Vagina (tissue), 2 donors: ENCODE results near the gene SLC15A4.

ENCODE experiments used
- CTCF ChIP-seq, 3 experiments: fragments of 450-650 bp in 2 of 3; fragments of 200-600 bp in 1 of 3; sonication (generic) in 1 of 3; IDR thresholded peaks; one replicate each; pipeline ENCODE4 v1.5.1; 2017 to 2019; ENCODE audit warnings: antibody characterized with exemption in 3 of 3, mild to moderate bottlenecking in 2 of 3, moderate library complexity in 2 of 3
- POLR2A ChIP-seq, 2 donors: fragments of 450-650 bp; IDR thresholded peaks; one replicate each; pipeline ENCODE4 v1.6.1; 2017; ENCODE audit warnings: antibody characterized with exemption in 2 of 2, mild to moderate bottlenecking in 2 of 2, moderate library complexity in 2 of 2

- TF ChIP-seq CTCF (IDR thresholded peaks at IDR 0.05): no peak
- no peak for TF ChIP-seq POLR2A (IDR thresholded peaks at IDR 0.05)
These were observed 19.0 kb downstream of the SLC15A4 start for GRCh38 chr12:128804762-128805161.
